CD4-positive, alpha-beta T cell (primary cell): ENCODE results near the gene ERN1. TPM values are rescaled to one million over a fixed set of nuclear protein-coding genes. Genes with fewer than 3 reads are reported as not detected.

Source experiments
- ATAC-seq: fragments of 200-7000 bp; cut with Tn5 transposase; one replicate; pipeline ENCODE4 v1.10.0; 2022; ENCODE audit warnings: mild to moderate bottlenecking; ENCODE audit not compliant: poor library complexity
- CTCF ChIA-PET: fragments of 350-600 bp; sonication (Branson Sonifier 250); formaldehyde crosslinking; loops from one replicate; lab custom pipeline; 2021; ENCODE audit warnings: antibody characterized with exemption, inconsistent platforms; lab: Charles Lee
- POLR2A ChIA-PET: fragments of 350-600 bp; sonication (Branson Sonifier 250); formaldehyde crosslinking; loops from one replicate; lab custom pipeline; 2021; ENCODE audit warnings: antibody characterized with exemption, inconsistent platforms; lab: Charles Lee
- DNase-seq, 14 experiments: peaks; one replicate each; pipeline ENCODE4 v3.0.0-alpha.2; 2013 to 2020; ENCODE audit warnings: mixed read lengths in 2 of 14
- H3K27ac ChIP-seq, 2 donors: one replicate each; pipeline versions ENCODE4 v1.5.1 to v1.7.0; 2013; ENCODE audit warnings: low read length in 2 of 2, low read depth in 1 of 2, mild to moderate bottlenecking in 1 of 2
- H3K27me3 ChIP-seq, 2 experiments: 1 replicate in 1 of 2; 2 replicates in 1 of 2; pipeline versions ENCODE4 v1.6.1 to v1.7.0; 2013; ENCODE audit warnings: low read length in 2 of 2, control low read depth in 1 of 2, mild to moderate bottlenecking in 1 of 2, moderate library complexity in 1 of 2; ENCODE audit not compliant: insufficient read depth in 2 of 2, control insufficient read depth in 1 of 2
- H3K36me3 ChIP-seq: one replicate; pipeline ENCODE4 v1.6.1; 2013; ENCODE audit warnings: low read length, control low read depth; ENCODE audit not compliant: insufficient read depth
- H3K4me1 ChIP-seq: one replicate; pipeline ENCODE4 v1.6.1; 2013; ENCODE audit warnings: low read length, control low read depth; ENCODE audit not compliant: insufficient read depth
- H3K4me3 ChIP-seq: one replicate; pipeline ENCODE4 v1.5.1; 2013; ENCODE audit warnings: mild to moderate bottlenecking, low read length, moderate library complexity
- H3K9me3 ChIP-seq, 2 experiments: 1 replicate in 1 of 2; 2 replicates in 1 of 2; pipeline versions ENCODE4 v1.6.1 to v1.7.0; 2013; ENCODE audit warnings: low read length in 2 of 2, mild to moderate bottlenecking in 2 of 2, control low read depth in 1 of 2, moderate library complexity in 1 of 2; ENCODE audit not compliant: control insufficient read depth in 1 of 2, insufficient read depth in 1 of 2
- H3K27ac Mint-ChIP-seq: one replicate; pipeline ENCODE4 v1.8.0; 2020; ENCODE audit warnings: mixed read lengths
- H3K27me3 Mint-ChIP-seq: one replicate; pipeline ENCODE4 v1.8.0; 2021; ENCODE audit warnings: mixed read lengths
- H3K36me3 Mint-ChIP-seq: one replicate; pipeline ENCODE4 v1.8.0; 2021; ENCODE audit warnings: low read depth, mixed read lengths
- H3K4me1 Mint-ChIP-seq: one replicate; pipeline ENCODE4 v1.8.0; 2021; ENCODE audit warnings: low read depth, mixed read lengths
- H3K4me3 Mint-ChIP-seq: one replicate; pipeline ENCODE4 v1.8.0; 2020; ENCODE audit warnings: mild to moderate bottlenecking, mixed read lengths
- H3K9me3 Mint-ChIP-seq: one replicate; pipeline ENCODE4 v1.8.0; 2020; ENCODE audit warnings: mixed read lengths
- CTCF ChIP-seq: fragments of 200-600 bp; IDR thresholded peaks from one replicate; pipeline ENCODE4 v1.8.0; 2022; ENCODE audit warnings: antibody characterized with exemption, mild to moderate bottlenecking
- intact Hi-C, 2 experiments: fragments of 100-400 bp; cut with DNase I in 1 of 2; cut with micrococcal nuclease in 1 of 2; formaldehyde crosslinking; loops; one replicate each; pipeline versions ENCODE4 v1.15.1 to v1.9.0; 2023 to 2025; cut with DNase I, micrococcal nuclease
- total RNA-seq, 174 experiments: library from RNA in 2 of 174; stranded (reverse) in 2 of 174; gene quantifications; one replicate each; pipeline ENCODE4 v1.2.3 and lab custom pipeline; 2021 to 2026

ERN1 gene
- total RNA-seq, 2 experiments from 2014 or later = 62.7 to 67.8 TPM

- ChIA-PET CTCF (interaction anchor here (2.2 kb wide), 1 partner anchor 13 kb away, joined by 8 read pairs; no protein-coding TSS in a partner anchor), POLR2A (interaction anchor here (1.3 kb wide), 2 partner anchors 12 to 18 kb away, joined by 4 to 8 read pairs; partner anchors contain the start of gene ICAM2)
- Mint-ChIP-seq H3K4me3 (no peak overlapping the region), H3K27me3 (no peaks in the 10 kb centered on the region), H3K36me3 (peaks cover 36% of the 10 kb centered on the region), H3K9me3 (no peaks in the 10 kb centered on the region), H3K27ac (no peak overlapping the region), H3K4me1 (peaks cover 11% of the 10 kb centered on the region)
- DNase-seq (no peak), ATAC-seq (no peak)
- no peak for TF ChIP-seq CTCF
- Histone ChIP-seq H3K36me3 (peaks cover 62% of the 10 kb centered on the region), H3K27ac (no peak overlapping the region), H3K4me1 (peaks cover 19% of the 10 kb centered on the region), H3K9me3 (no peaks in the 10 kb centered on the region), H3K27me3 (no peaks in the 10 kb centered on the region), H3K4me3 (no peak overlapping the region)
- intact Hi-C loops = no loop called here
Measured at GRCh38 chr17:64039106-64039400, 90.9 kb downstream of the ERN1 start.

- H3K36me3 ChIP-seq = peaks cover 56% of the 10 kb centered on the region
- intact Hi-C loops = no loop called here
- peaks cover 15% of the 10 kb centered on the region for H3K4me1 ChIP-seq
- CTCF ChIA-PET = interaction anchor here (2.2 kb wide), 1 partner anchor 13 kb away, joined by 8 read pairs; no protein-coding TSS in a partner anchor
- H3K27ac Mint-ChIP-seq = no peak overlapping the region
- H3K4me3 Mint-ChIP-seq = no peak overlapping the region
- ATAC-seq = no peak
- TF ChIP-seq CTCF = no peak
- no peak for DNase-seq
- H3K27me3 ChIP-seq = no peaks in the 10 kb centered on the region
- H3K9me3 Mint-ChIP-seq = no peaks in the 10 kb centered on the region
- H3K27ac ChIP-seq = no peak overlapping the region
- POLR2A ChIA-PET = interaction anchor here (1.0 to 1.3 kb wide), 3 partner anchors 13 to 107 kb away, joined by 3 to 8 read pairs (median 4); partner anchors contain the start of gene ICAM2
- H3K4me1 Mint-ChIP-seq = peaks cover 11% of the 10 kb centered on the region
- H3K9me3 ChIP-seq = no peaks in the 10 kb centered on the region
- H3K27me3 Mint-ChIP-seq = no peaks in the 10 kb centered on the region
- peaks cover 31% of the 10 kb centered on the region for H3K36me3 Mint-ChIP-seq
- no peak overlapping the region for H3K4me3 ChIP-seq
Measured at GRCh38 chr17:64038331-64039105, 91.4 kb downstream of the ERN1 start.

GRCh38 chr17:64037802-64038201, 92.1 kb downstream of the ERN1 start:
- H3K27me3 Mint-ChIP-seq = no peaks in the 10 kb centered on the region
- peaks cover 49% of the 10 kb centered on the region for H3K36me3 ChIP-seq
- ATAC-seq (no peak), DNase-seq (no peak)
- no peak overlapping the region for H3K4me3 ChIP-seq
- no peak for TF ChIP-seq CTCF
- H3K4me1 ChIP-seq = peaks cover 10% of the 10 kb centered on the region
- CTCF ChIA-PET = interaction anchor here (0.8 to 2.2 kb wide), 2 partner anchors 9 to 12 kb away, joined by 4 to 8 read pairs; no protein-coding TSS in a partner anchor
- no peak overlapping the region for H3K27ac ChIP-seq
- H3K27me3 ChIP-seq = no peaks in the 10 kb centered on the region
- no peak overlapping the region for H3K27ac Mint-ChIP-seq
- H3K9me3 Mint-ChIP-seq = no peaks in the 10 kb centered on the region
- POLR2A ChIA-PET = interaction anchor here (1.0 to 1.3 kb wide), 3 partner anchors 13 to 108 kb away, joined by 3 to 8 read pairs (median 4); partner anchors contain the start of gene ICAM2
- no peak overlapping the region for H3K4me3 Mint-ChIP-seq
- intact Hi-C loops = no loop called here
- peaks cover 11% of the 10 kb centered on the region for H3K4me1 Mint-ChIP-seq
- H3K9me3 ChIP-seq = no peaks in the 10 kb centered on the region
- H3K36me3 Mint-ChIP-seq = peaks cover 24% of the 10 kb centered on the region
